A549 (cell line): Measurements from ENCODE around the gene EBP. TPM values are rescaled to one million over a fixed set of nuclear protein-coding genes. Genes with fewer than 3 reads are reported as not detected.

Source experiments
- ATAC-seq, 2 experiments: fragments of 200-7000 bp in 1 of 2; fragments of >200 bp in 1 of 2; cut with Nextera tagmentation in 1 of 2; cut with Tn5 transposase in 1 of 2; 3 replicates each; pipeline versions ENCODE4 v1.8.0 to v1.9.1; 2018 to 2020; ENCODE audit warnings: mild to moderate bottlenecking in 1 of 2, moderate library complexity in 1 of 2
- CTCF ChIA-PET: fragments of 300-600 bp; sonication (Branson Sonifier 250); formaldehyde crosslinking; extraction: SDS; loops from one replicate; lab custom pipeline; 2021; ENCODE audit warnings: antibody characterized with exemption, inconsistent platforms; lab: Yijun Ruan, JAX
- POLR2A ChIA-PET: fragments of 350-600 bp; formaldehyde crosslinking; extraction: SDS; loops from one replicate; lab custom pipeline; 2021; ENCODE audit warnings: antibody characterized with exemption, inconsistent platforms; lab: Yijun Ruan, JAX
- DNase-seq, 2 experiments: peaks; one replicate each; pipeline versions ENCODE4 v3.0.0 to v3.0.0-alpha.2; 2011 to 2016; ENCODE audit warnings: low read depth in 1 of 2, low spot score in 1 of 2
- FAIRE-seq: peaks from 2 replicates; lab custom pipeline; 2011; peaks lifted over from hg19 to GRCh38; lab: Jason Lieb, UNC
- H3K27ac ChIP-seq, 2 experiments: fragments of >200 bp; sonication (Bioruptor Twin); formaldehyde crosslinking; 3 replicates each; pipeline ENCODE4 v1.5.1; 2016 to 2017
- H3K4me1 ChIP-seq: fragments of >200 bp; sonication (Bioruptor Twin); formaldehyde crosslinking; 3 replicates; pipeline ENCODE4 v1.6.1; 2016
- H3K4me2 ChIP-seq: fragments of >200 bp; sonication (Bioruptor Twin); formaldehyde crosslinking; 3 replicates; pipeline ENCODE4 v1.6.1; 2016
- H3K4me3 ChIP-seq: fragments of >200 bp; sonication (Bioruptor Twin); formaldehyde crosslinking; 3 replicates; pipeline ENCODE4 v1.5.1; 2016
- H3K9me3 ChIP-seq: fragments of >200 bp; sonication (Bioruptor Twin); formaldehyde crosslinking; 3 replicates; pipeline ENCODE4 v1.6.1; 2016
- BHLHE40 ChIP-seq: IDR thresholded peaks from 2 replicates; pipeline ENCODE4 v1.6.1; 2012; ENCODE audit warnings: low read depth, low read length, inconsistent platforms
- CBX2 ChIP-seq: fragments of 200-600 bp; sonication (generic); IDR thresholded peaks from 2 replicates; pipeline ENCODE4 v1.6.1; 2016; ENCODE audit warnings: low read depth, mild to moderate bottlenecking, borderline replicate concordance
- CTCF ChIP-seq: fragments of >200 bp; sonication (Bioruptor Twin); formaldehyde crosslinking; IDR thresholded peaks from 3 replicates; pipeline ENCODE4 v1.5.1; 2016
- EHMT2 ChIP-seq: fragments of 200-600 bp; sonication (generic); IDR thresholded peaks from 2 replicates; pipeline ENCODE4 v1.6.1; 2016; ENCODE audit warnings: antibody characterized with exemption, low read depth, mild to moderate bottlenecking, moderate library complexity
- ELK1 ChIP-seq: fragments of 150-350 bp; IDR thresholded peaks from 2 replicates; pipeline ENCODE4 v1.6.1; 2014; ENCODE audit warnings: low read depth, mild to moderate bottlenecking, low read length
- EP300 ChIP-seq, 2 experiments: fragments of >200 bp; sonication (Bioruptor Twin); formaldehyde crosslinking; IDR thresholded peaks; 2 replicates in 1 of 2; 3 replicates in 1 of 2; pipeline ENCODE4 v1.6.1; 2016 to 2017
- FOSL2 ChIP-seq, 2 experiments: fragments of 450-650 bp in 1 of 2; fragments of >200 bp in 1 of 2; sonication (Bioruptor Twin) in 1 of 2; formaldehyde crosslinking; IDR thresholded peaks; 2 replicates each; pipeline versions ENCODE4 v1.5.0 to v1.6.1; 2016 to 2020; ENCODE audit warnings: mild to moderate bottlenecking in 1 of 2, moderate library complexity in 1 of 2
- HDAC2 ChIP-seq: fragments of 200-600 bp; sonication (generic); IDR thresholded peaks from 2 replicates; pipeline ENCODE4 v1.6.1; 2016
- JUN ChIP-seq, 2 experiments: fragments of >200 bp; sonication (Bioruptor Twin); formaldehyde crosslinking; IDR thresholded peaks; 2 replicates in 1 of 2; 3 replicates in 1 of 2; pipeline ENCODE4 v1.6.1; 2016 to 2017
- JUNB ChIP-seq: fragments of >200 bp; sonication (Bioruptor Twin); formaldehyde crosslinking; IDR thresholded peaks from 2 replicates; pipeline ENCODE4 v1.6.1; 2016
- KDM1A ChIP-seq: fragments of 200-600 bp; sonication (generic); IDR thresholded peaks from 2 replicates; pipeline ENCODE4 v1.6.1; 2016; ENCODE audit warnings: low read depth, mild to moderate bottlenecking
- MAX ChIP-seq: IDR thresholded peaks from 2 replicates; pipeline ENCODE4 v1.6.1; 2012
- MAZ ChIP-seq: fragments of 150-350 bp; IDR thresholded peaks from 2 replicates; pipeline ENCODE4 v1.6.1; 2014; ENCODE audit warnings: antibody characterized with exemption, low read depth, low read length, borderline replicate concordance
- MYC ChIP-seq: IDR thresholded peaks from 2 replicates; pipeline ENCODE4 v1.6.1; 2012; ENCODE audit warnings: mild to moderate bottlenecking, inconsistent platforms, low read length, improper control_type of control experiment, borderline replicate concordance
- NPAS2 ChIP-seq: fragments of 250-450 bp; sonication (Bioruptor Pico); IDR thresholded peaks from 2 replicates; pipeline ENCODE4 v1.8.0; 2022; ENCODE audit warnings: mild to moderate bottlenecking, moderate library complexity, borderline replicate concordance
- PHF8 ChIP-seq: fragments of 200-600 bp; sonication (generic); IDR thresholded peaks from 2 replicates; pipeline ENCODE4 v1.6.1; 2016; ENCODE audit warnings: low read depth, mild to moderate bottlenecking, antibody characterized with exemption, moderate library complexity, borderline replicate concordance
- POLR2A ChIP-seq: IDR thresholded peaks from 2 replicates; pipeline ENCODE4 v1.6.1; 2012; ENCODE audit warnings: mild to moderate bottlenecking, low read length
- POLR2AphosphoS2 ChIP-seq: conservative IDR thresholded peaks from 2 replicates; pipeline ENCODE4 v1.6.1; 2012; ENCODE audit warnings: low read length, improper control_type of control experiment, inconsistent platforms
- RFX5 ChIP-seq: fragments of 450-650 bp; IDR thresholded peaks from 2 replicates; pipeline ENCODE4 v1.7.1; 2014; ENCODE audit warnings: antibody characterized with exemption, mild to moderate bottlenecking, moderate library complexity
- TFCP2L1 ChIP-seq: fragments of 250-450 bp; sonication (Bioruptor Pico); IDR thresholded peaks from 2 replicates; pipeline ENCODE4 v1.5.0; 2021; ENCODE audit warnings: mild to moderate bottlenecking
- USF2 ChIP-seq: fragments of 450-650 bp; IDR thresholded peaks from 2 replicates; pipeline ENCODE4 v1.6.1; 2014; ENCODE audit warnings: antibody characterized with exemption
- ZSCAN20 ChIP-seq: fragments of 250-450 bp; sonication (Bioruptor Pico); IDR thresholded peaks from 2 replicates; pipeline ENCODE4 v1.8.0; 2022; ENCODE audit warnings: mild to moderate bottlenecking, moderate library complexity
- WGBS: methylation state at CpG from one replicate; pipeline ENCODE4 v1.1.6; 2017; ENCODE audit errors: missing lambda C conversion rate; 5-methylcytosine and 5-hydroxymethylcytosine counted together
- polyA plus RNA-seq, 4 experiments: library from polyadenylated mRNA; depleted of rRNA in 3 of 4; stranded (reverse); fragments of >200 nt; fragmentation: RNase III in 1 of 4; extraction: RNeasy Plus Mini Kit Qiagen cat#74134 plus additional on column Dnase treatment in 1 of 4; gene quantifications; 2 replicates in 3 of 4; 3 replicates in 1 of 4; pipeline ENCODE4 v1.2.3, GENCODE V29; 2011 to 2017
- TF ChIP-seq, protein P1 (sequence below): fragments of >200 bp; sonication (Bioruptor Twin); formaldehyde crosslinking; IDR thresholded peaks from 2 replicates; pipeline ENCODE4 v1.6.1; 2016

Gene EBP
- polyA plus RNA-seq, 2 of the 4 experiments (the other 2 are of a cell fraction): 82.9 to 159 TPM

DNA sequence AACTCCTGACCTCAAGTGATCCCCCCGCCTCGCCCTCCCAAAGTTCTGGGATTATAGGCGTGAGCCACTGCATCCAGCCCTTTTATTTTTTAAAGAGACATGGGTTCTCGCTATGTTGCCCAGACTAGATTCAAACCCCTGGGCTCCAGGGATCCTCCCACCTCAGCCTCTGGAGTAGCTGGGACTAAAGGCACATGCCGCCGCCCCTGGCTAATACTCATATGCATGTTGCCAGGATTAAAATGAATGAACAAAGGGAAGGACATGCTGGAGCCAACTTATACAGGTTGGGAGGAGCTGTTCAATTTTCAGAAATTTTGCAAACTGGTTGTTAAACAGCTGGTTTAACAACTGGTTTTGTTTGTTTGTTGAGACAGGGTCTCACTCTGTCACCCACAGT is 47.0 kb upstream of the EBP start:
- Histone ChIP-seq H3K9me3 (no peaks in the 10 kb centered on the region), H3K4me2 (peak overlapping the region; percentile 84), H3K4me1 (peaks cover 15% of the 10 kb centered on the region), H3K4me3 (peak overlapping the region; percentile 89; the same call in 2 of the 3 replicates), H3K27ac (peak overlapping the region; percentile 84 to 95)
- WGBS: 87% methylated on average over 6 of the region's 6 CpGs
- CTCF ChIA-PET: interaction anchor here (0.5 to 2.1 kb wide), 11 partner anchors 15 to 391 kb away, joined by 3 to 7 read pairs (median 3); no protein-coding TSS in a partner anchor
- DNase-seq: no peak
- ATAC-seq: no peak
- POLR2A ChIA-PET: no interaction called here
- TF ChIP-seq USF2 (no peak), NPAS2 (CRISPR knock-in tag) (no peak), RFX5 (no peak), CTCF (no peak), POLR2AphosphoS2 (no peak), MAZ (no peak), BHLHE40 (no peak), JUNB (no peak), TFCP2L1 (no peak), PHF8 (no peak), EHMT2 (no peak)
- no peak for FAIRE-seq

GRCh38 chrX:48475296-48475695 is 46.3 kb upstream of the EBP start:
- POLR2A ChIA-PET: no interaction called here
- 0 out of 2 replicates have a peak, but pooled peaks have one; percentile 22 for TF ChIP-seq MYC
- TF ChIP-seq USF2: no peak
- TF ChIP-seq, all 56 proteins: peak for 1
- ATAC-seq (peak in 1 of 2 experiments; percentile 45; a peak in 2 of 6 replicates), DNase-seq (no peak), FAIRE-seq (no peak)
- CTCF ChIA-PET: interaction anchor here (1.3 to 2.1 kb wide), 2 partner anchors 35 to 38 kb away, joined by 3 to 7 read pairs; no protein-coding TSS in a partner anchor
- no peaks in the 10 kb centered on the region for H3K9me3 ChIP-seq
- peaks cover 15% of the 10 kb centered on the region for H3K4me1 ChIP-seq
- peak overlapping the region; percentile 84 for H3K4me2 ChIP-seq
- WGBS: 4% methylated on average over 3 of the region's 5 CpGs
- H3K27ac ChIP-seq: peak overlapping the region; percentile 84 to 95
- peak overlapping the region; percentile 89 for H3K4me3 ChIP-seq

DNA sequence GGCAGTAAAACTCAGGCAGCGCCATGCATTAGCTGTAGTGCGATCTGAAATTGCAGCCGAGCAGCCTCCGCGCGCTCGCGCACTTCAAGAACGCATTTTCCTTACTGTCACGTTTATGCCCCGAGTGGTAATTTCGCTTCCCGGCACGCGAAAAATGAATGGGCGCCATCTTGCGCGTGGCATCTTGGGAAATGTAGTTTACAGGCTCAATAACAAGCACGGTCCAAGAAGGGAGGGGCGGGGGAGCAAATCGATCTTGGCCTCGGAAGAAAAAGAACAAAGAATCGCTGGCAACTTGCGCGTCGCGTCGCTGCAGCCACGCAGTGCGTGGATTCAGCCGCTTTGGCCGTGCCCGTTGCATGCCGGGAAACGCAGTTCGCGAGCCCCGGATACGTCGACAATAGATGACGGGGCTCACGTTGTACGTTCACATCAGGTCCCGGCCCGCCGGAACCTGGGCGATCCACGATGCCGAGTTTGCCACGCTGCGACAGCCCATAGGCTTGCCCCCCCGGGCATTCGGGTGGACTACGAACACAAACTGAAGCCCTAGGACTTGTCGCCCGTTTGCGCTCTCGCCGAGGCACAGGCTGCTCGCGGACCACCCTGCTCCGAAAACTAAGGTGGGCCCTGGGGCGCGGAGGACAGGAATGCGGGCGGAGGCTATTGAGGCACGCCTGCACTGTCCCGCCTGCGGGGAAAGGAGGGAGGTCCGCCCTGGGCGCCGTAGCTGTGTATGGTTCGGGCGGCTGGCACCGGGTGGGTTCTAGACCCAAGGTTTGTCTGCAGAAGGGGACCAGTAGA is 45.6 kb upstream of the EBP start, which contains the start of gene FTSJ1:
Gene FTSJ1 (plus strand): TSS at position 426 of the 804 bp plus-strand sequence. CDS start 1,849 bp downstream, outside the sequence.
- ATAC-seq: peak; percentile 92 to 95
- peak; percentile 84 to 90 for DNase-seq
- Histone ChIP-seq H3K4me2 (peak within 1 kb of the TSS; percentile 84), H3K4me3 (peak within 1 kb of the TSS; percentile 89), H3K9me3 (no peaks in the 10 kb centered on the region), H3K4me1 (peaks cover 15% of the 10 kb centered on the region), H3K27ac (peak within 1 kb of the TSS; percentile 84 to 95)
- CTCF ChIA-PET: interaction anchor here (2.1 kb wide), 1 partner anchor 35 kb away, joined by 7 read pairs; no protein-coding TSS in a partner anchor
- FAIRE-seq: no peak
- 0% methylated on average over 30 of the region's 75 CpGs for WGBS
- POLR2A ChIA-PET: no interaction called here
- TF ChIP-seq ZSCAN20 (no peak), TFCP2L1 (no peak), KDM1A (no peak), POLR2A (peak; percentile 57), CTCF (no peak), JUN (IDR thresholded peaks at IDR 0.05) (peak; percentile 47 to 53; a peak in 3 of 5 replicates), NPAS2 (CRISPR knock-in tag) (no peak), MYC (0 out of 2 replicates have a peak, but pooled peaks have one; percentile 12), ELK1 (no peak), FOSL2 (IDR thresholded peaks at IDR 0.05) (no peak), FOSL2 (CRISPR knock-in tag; IDR thresholded peaks at IDR 0.05) (no peak), CBX2 (no peak), HDAC2 (no peak), EP300 (IDR thresholded peaks at IDR 0.05) (no peak), MAX (peak; percentile 89)
- TF ChIP-seq, protein P1, sequence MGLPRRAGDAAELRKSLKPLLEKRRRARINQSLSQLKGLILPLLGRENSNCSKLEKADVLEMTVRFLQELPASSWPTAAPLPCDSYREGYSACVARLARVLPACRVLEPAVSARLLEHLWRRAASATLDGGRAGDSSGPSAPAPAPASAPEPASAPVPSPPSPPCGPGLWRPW: no peak
